Endothelial cell of umbilical vein (primary cell): ENCODE measurements around the gene RBMS3.

Source experiments
- CTCF ChIP-seq, 2 donors: IDR thresholded peaks; 1 replicate in 1 of 2; 2 replicates in 1 of 2; pipeline ENCODE4 v1.5.1; 2011; ENCODE audit warnings: low read length in 2 of 2, mild to moderate bottlenecking in 2 of 2, moderate library complexity in 2 of 2, control low read depth in 1 of 2, inconsistent platforms in 1 of 2, low read depth in 1 of 2; ENCODE audit not compliant: insufficient read depth in 1 of 2; ENCODE audit errors: extremely low read depth in 1 of 2
- EZH2 ChIP-seq: IDR thresholded peaks from 2 replicates; pipeline ENCODE4 v1.6.1; 2012; ENCODE audit warnings: borderline replicate concordance, low read depth, mild to moderate bottlenecking, moderate library complexity, low read length, inconsistent platforms; ENCODE audit not compliant: severe bottlenecking

GRCh38 chr3:29270752-29271151 lies 10.1 kb upstream of the RBMS3 start:
- TF ChIP-seq CTCF (IDR thresholded peaks at IDR 0.05; ENCODE audit: extremely low read depth in 1 of 2, insufficient read depth in 1 of 2, low read depth in 1 of 2, low read length in 2 of 2), result no peak
- no peak for TF ChIP-seq EZH2
